Suppressor macrophage treated with lipopolysaccharide for 4 hours (primary cell): Measurements from ENCODE around the gene NUP58.

Experiments
- DNase-seq: peaks from one replicate; pipeline ENCODE4 v3.0.0-alpha.2; 2020

The NUP58 gene

GRCh38 chr13:25306671-25307464, 5.4 kb downstream of the NUP58 start:
- DNase-seq: no peak

- no peak for DNase-seq
These were observed 9.5 kb downstream of the NUP58 start for GRCh38 chr13:25310891-25311290.

GRCh38 chr13:25318946-25319345, 17.5 kb downstream of the NUP58 start:
- DNase-seq: peak; percentile 58

GRCh38 chr13:25319771-25320170, 18.3 kb downstream of the NUP58 start:
- peak; percentile 12 for DNase-seq

- no peak for DNase-seq
These were observed 22.7 kb downstream of the NUP58 start for GRCh38 chr13:25324100-25324499.

- DNase-seq: peak; percentile 18
These were observed 28.3 kb downstream of the NUP58 start for GRCh38 chr13:25329706-25330105.

DNA sequence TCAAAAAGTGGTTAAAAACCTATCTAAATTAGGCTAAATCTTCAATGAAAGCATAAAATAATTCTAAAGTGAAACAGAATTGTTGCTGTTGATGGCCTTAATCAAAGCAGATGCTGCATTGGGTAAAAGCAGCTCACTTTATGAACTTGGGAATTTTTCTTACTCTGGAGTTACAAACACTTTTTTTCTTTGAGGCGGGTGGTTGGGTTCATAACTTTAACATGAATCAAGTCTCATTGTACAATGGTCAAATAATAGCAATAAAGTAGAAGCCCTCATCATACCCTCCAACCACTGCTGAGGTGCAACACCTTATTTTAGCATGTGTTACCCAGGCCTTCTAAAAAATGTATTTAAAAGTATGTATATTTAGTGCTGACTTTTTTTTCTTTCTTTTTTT, 29.1 kb downstream of the NUP58 start:
- DNase-seq: no peak

DNA sequence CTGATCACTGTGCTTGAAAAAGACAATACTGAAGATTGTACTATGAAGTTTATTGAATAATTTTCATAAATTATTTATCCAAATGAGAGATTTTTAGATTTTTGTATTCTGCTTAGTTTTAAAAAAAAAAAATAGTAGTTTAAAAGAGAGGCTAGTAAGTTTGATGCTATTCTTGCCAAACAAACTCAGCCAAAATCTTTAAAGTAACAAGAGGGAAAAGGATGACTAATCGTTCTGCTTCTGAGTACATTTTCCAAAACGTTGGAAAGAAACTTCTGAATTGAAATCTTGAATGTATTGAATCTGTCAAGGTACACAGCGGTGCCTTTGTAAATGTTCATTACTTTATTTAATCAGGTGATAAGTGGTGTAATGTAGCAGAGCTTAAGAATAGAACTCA, 34.4 kb downstream of the NUP58 start:
- DNase-seq: no peak

- DNase-seq: no peak
These were observed 44.2 kb downstream of the NUP58 start for GRCh38 chr13:25345576-25345975.

DNA sequence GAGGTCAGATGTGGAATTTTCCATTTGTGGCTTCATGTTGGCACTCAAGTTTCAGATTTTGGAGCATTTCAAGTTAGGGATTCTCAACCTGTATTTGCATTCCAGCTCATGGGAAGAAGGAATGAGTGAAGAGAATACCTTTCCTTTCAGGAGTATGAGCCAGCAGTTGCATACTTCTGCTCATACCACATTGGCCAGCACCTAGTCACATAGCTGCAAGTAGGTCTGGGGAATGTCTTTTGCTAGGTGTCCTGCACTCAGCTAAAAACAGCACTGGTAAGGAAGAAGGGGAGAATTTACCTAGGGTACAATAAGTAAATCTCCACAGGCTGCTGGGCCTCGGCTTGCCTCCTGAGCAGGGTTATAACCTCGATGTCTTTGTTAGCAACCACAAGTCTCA, 45.7 kb downstream of the NUP58 start:
- DNase-seq: no peak

DNA sequence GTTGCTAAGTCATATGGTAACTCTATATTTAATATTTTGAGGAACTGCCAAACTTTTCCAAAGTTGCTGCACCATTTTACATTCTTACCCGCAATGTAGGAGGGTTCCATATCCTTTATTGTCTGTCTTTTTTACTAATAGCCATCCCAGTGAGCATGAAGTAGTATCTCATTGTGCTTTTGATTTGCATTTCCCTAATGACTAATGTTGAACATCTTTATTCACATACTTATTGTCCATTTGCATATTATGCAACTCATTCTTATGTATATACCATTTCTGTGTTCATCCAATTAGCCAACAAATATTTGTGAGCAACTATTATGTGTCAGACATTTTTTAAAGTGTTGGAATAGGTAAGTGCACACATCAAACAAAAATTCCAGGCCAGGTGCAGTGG, 50.0 kb downstream of the NUP58 start:
- no peak for DNase-seq

GRCh38 chr13:25352230-25352629, 50.8 kb downstream of the NUP58 start:
- DNase-seq: no peak

GRCh38 chr13:25352806-25353205, 51.4 kb downstream of the NUP58 start:
- DNase-seq: no peak

DNA sequence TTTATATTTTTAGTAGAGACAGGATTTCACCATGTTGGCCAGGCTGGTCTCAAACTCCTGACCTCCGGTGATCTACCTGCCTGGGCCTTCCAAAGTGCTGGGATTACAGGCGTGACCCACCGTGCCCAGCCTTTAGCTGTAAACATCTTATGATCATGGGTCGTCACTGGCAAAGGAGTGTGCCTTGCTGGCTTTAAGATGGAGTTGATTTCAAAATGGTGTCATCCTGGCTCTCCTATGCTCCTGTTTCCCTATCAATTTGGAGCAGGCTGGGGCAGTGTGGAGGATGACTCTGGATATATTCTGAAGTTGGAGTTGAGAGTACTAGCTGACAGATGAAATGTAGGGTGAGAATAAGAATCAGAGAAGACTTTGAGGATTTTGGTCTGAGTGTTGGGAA, 51.9 kb downstream of the NUP58 start:
- DNase-seq: no peak

- no peak for DNase-seq
These were observed 53.0 kb downstream of the NUP58 start for GRCh38 chr13:25354377-25354776.

GRCh38 chr13:25360443-25360842, 59.0 kb downstream of the NUP58 start:
- DNase-seq: peak; percentile 12

GRCh38 chr13:25365720-25366235, 64.4 kb downstream of the NUP58 start:
- no peak for DNase-seq

GRCh38 chr13:25371158-25371874, 69.9 kb downstream of the NUP58 start:
- DNase-seq: no peak

DNA sequence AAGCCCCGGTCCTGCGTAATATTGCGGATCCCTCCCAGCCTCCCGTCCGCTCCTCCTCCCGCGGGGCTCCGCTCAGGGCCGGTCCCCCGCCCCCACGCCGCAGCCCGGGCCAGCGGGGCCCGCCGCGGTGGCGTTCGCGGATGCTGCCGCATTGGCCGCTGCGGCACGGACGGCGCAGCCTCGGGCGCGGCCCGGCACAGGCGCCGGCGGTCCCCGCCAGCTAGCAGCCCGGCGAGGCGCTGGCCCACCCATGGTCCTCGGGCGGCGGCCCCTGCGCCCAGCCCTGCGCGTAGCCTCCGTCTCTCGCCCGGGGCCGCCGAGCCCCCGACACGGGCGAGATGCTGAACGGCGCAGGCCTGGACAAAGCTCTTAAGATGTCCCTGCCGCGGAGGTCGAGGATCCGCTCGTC, 70.5 kb downstream of the NUP58 start, which contains the start of gene ATP8A2:
Gene ATP8A2 (plus strand): TSS at position 100 of the 409 bp plus-strand sequence. CDS start 239 bp downstream, at position 339.
- DNase-seq: no peak

DNA sequence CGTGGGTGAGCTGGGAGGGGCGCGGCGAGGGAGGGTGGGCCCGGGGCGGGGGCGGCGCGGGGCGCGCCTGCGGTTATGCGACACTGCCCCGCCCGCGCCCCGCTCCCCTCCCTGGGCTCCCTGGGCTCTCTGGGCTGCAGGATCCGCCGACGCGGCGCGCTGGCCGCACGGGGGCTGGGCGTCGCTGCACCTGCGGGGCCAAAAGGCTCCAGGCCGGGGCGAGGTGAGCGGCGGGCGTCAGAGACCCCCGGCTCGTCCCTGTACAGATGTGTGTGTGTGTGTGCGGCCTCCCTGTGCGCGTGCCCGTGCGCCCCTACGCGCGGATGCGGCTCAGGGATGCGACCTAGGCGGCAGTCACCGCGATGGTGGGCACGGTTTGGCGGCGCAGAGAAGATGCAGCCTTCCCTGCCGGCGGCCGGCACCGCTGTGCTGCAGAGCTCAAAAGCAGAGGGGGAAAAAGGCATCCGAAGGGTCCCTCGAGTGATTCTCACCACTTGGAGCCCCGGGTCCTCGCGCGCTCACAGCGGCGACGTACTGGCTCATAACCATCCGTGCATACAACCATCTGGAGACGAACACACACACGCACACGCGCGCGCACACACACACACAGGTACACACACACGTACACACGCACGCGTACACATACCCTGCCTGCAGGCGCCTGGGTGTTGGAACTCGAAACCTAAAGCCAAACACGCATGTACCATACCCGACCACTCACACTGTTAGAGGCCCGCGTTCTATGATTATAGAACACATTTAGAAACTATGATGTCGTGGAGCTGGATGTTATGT, 71.1 kb downstream of the NUP58 start:
- DNase-seq: no peak

GRCh38 chr13:25375727-25376358, 74.4 kb downstream of the NUP58 start:
- DNase-seq: peak; percentile 65

DNA sequence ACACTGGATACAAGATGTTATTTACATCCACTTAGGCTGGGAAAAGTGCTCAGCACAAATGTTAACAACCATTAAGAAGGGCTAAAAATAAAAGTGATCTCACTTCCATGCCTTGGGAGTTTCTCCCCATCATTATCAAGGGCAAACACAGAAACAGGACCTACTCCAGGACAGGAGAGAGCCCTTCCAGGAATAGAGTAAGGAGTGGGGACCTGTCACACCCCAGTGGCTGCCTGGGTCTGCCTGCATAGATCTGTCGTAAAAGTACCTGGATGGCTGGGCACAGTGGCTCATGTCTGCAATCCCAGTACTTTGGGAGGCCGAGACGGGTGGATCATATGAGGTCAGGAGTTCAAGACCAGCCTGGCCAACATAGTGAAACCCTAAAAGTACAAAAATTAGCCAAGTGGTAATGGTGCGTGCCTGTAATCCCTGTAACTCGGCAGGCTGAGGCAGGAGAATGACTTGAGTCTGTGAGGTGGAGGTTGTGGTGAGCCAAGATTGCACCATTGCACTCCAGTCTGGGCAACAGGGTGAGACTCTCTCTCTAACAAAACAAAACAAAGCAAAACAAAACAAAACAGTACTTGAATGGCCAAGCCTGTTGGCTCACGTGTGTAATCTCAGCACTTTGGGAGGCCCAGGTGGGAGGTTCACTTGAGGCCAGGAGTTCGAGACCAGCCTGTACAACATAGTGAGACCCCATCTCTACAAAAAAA, 76.0 kb downstream of the NUP58 start:
- no peak for DNase-seq
